HepG2 (cell line): ENCODE results near the gene UCP1. TPM values are rescaled to one million over a fixed set of nuclear protein-coding genes. Genes with fewer than 3 reads are reported as not detected.

Experiments used
- HNF4A ChIP-seq: sonication (generic); formaldehyde crosslinking; IDR thresholded peaks from 2 replicates; pipeline ENCODE4 v1.4.0; 2020; ENCODE audit warnings: missing genetic modification reagents
- SRSF1 ChIP-seq: fragments of 200-400 bp; formaldehyde crosslinking; optimal IDR thresholded peaks from 2 replicates; pipeline ENCODE3; 2017; ENCODE audit warnings: mild to moderate bottlenecking, low read depth, low read length, moderate library complexity
- polyA plus RNA-seq, 8 experiments: library from polyadenylated mRNA; depleted of rRNA in 3 of 8; stranded (reverse) in 7 of 8; unstranded in 1 of 8; fragments of >200 nt; fragmentation: Illumina TruSeq in 4 of 8; extraction: Trizol in 4 of 8; gene quantifications; 2 replicates each; pipeline versions ENCODE4 v1.2.1 to v1.2.3, GENCODE V29; 2011 to 2016; ENCODE audit warnings: low read depth in 4 of 8, missing spikeins in 1 of 8, mixed read lengths in 1 of 8; ENCODE audit not compliant: insufficient read depth in 1 of 8
- total RNA-seq, 5 experiments: library from RNA; depleted of rRNA; stranded (reverse); fragments of >200 nt; fragmentation: Illumina TruSeq; extraction: Trizol; gene quantifications; 2 replicates each; pipeline ENCODE4 v1.2.3, GENCODE V29; 2016; ENCODE audit warnings: low read depth in 1 of 5
- TF ChIP-seq, protein P1 (sequence below): sonication (generic); formaldehyde crosslinking; IDR thresholded peaks from one replicate; pipeline ENCODE4 v1.5.1; 2020; ENCODE audit warnings: mild to moderate bottlenecking, missing genetic modification reagents; ENCODE audit errors: not compliant biosample characterization
- TF ChIP-seq, protein P2 (sequence below): sonication (generic); formaldehyde crosslinking; IDR thresholded peaks from 2 replicates; pipeline ENCODE4 v1.9.0; 2021; ENCODE audit warnings: missing genetic modification reagents, borderline replicate concordance
- TF ChIP-seq, protein P3 (sequence below): sonication (generic); formaldehyde crosslinking; conservative IDR thresholded peaks from 2 replicates; pipeline ENCODE4 v1.8.0; 2022; ENCODE audit warnings: low read depth, missing genetic modification reagents
- TF ChIP-seq, protein P4 (sequence below): sonication (generic); formaldehyde crosslinking; IDR thresholded peaks from 2 replicates; pipeline ENCODE4 v1.5.0; 2020; ENCODE audit warnings: missing genetic modification reagents

The UCP1 gene
- total and polyA plus RNA-seq, 2 of the 13 experiments (the other 11 are each of a cell fraction or from before 2014, with no cell fraction given): 0.11 TPM

DNA sequence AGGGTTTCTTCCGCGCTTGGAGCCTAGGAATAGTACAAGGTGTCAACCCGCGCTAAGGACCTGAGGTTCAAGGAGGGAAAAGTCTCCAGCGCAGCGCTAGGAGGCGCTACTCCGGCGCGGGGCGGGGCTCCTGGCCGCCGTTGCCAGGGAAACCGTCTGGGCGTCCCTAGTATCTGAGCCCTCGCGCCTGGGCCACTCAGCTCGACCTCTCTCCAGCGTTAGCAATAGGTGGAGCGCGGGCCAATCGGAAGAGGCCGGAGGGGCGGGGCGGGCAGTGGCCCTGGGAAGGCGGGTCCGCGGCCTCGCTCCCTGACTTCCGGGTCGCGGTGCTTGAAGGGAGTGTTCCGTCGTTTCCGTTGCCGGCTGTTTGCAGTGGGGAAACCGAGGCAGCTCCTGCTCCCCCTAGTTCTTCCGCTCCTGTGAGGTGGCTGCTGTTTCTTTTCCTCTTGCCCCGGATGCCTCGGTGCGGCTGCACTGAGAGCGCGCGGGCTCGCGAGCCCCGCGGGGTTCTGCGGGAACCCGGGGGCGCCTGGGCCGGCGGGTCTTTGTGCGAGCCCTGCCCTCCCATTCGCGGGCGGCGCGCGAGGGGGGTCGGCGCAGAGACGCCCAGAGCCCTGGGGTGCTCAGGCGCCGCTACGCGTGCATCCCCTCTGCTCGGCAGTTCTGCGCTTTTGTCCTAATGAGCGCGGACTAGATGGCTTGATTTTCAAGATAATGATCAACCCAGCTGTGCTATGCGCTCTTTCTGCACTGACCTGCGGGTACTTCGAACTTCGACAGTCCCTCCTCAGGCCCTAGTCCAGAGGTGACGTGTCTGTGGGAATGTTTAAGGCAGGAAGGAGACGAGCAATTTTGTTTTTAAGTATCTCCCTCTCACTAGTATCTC, 44.7 kb downstream of the UCP1 start, which contains the start of gene ELMOD2 (continued):
- TF ChIP-seq, protein P1, sequence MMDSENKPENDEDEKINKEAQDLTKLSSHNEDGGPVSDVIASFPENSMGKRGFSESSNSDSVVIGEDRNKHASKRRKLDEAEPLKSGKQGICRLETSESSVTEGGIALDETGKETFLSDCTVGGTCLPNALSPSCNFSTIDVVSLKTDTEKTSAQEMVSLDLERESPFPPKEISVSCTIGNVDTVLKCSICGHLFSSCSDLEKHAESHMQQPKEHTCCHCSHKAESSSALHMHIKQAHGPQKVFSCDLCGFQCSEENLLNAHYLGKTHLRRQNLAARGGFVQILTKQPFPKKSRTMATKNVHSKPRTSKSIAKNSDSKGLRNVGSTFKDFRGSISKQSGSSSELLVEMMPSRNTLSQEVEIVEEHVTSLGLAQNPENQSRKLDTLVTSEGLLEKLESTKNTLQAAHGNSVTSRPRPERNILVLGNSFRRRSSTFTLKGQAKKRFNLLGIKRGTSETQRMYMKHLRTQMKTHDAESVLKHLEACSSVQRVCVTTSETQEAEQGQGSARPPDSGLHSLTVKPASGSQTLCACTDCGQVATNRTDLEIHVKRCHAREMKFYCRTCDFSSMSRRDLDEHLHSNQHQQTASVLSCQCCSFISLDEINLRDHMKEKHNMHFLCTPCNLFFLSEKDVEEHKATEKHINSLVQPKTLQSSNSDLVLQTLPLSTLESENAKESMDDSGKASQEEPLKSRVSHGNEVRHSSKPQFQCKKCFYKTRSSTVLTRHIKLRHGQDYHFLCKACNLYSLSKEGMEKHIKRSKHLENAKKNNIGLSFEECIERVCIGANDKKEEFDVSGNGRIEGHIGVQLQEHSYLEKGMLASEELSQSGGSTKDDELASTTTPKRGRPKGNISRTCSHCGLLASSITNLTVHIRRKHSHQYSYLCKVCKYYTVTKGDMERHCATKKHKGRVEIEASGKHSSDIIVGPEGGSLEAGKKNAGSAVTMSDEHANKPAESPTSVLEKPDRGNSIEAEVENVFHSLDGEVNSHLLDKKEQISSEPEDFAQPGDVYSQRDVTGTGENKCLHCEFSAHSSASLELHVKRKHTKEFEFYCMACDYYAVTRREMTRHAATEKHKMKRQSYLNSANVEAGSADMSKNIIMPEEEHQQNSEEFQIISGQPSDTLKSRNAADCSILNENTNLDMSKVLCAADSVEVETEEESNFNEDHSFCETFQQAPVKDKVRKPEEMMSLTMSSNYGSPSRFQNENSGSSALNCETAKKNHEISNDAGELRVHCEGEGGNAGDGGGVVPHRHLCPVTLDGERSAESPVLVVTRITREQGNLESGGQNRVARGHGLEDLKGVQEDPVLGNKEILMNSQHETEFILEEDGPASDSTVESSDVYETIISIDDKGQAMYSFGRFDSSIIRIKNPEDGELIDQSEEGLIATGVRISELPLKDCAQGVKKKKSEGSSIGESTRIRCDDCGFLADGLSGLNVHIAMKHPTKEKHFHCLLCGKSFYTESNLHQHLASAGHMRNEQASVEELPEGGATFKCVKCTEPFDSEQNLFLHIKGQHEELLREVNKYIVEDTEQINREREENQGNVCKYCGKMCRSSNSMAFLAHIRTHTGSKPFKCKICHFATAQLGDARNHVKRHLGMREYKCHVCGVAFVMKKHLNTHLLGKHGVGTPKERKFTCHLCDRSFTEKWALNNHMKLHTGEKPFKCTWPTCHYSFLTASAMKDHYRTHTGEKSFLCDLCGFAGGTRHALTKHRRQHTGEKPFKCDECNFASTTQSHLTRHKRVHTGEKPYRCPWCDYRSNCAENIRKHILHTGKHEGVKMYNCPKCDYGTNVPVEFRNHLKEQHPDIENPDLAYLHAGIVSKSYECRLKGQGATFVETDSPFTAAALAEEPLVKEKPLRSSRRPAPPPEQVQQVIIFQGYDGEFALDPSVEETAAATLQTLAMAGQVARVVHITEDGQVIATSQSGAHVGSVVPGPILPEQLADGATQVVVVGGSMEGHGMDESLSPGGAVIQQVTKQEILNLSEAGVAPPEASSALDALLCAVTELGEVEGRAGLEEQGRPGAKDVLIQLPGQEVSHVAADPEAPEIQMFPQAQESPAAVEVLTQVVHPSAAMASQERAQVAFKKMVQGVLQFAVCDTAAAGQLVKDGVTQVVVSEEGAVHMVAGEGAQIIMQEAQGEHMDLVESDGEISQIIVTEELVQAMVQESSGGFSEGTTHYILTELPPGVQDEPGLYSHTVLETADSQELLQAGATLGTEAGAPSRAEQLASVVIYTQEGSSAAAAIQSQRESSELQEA (CRISPR knock-in tag): peak; percentile 89
- TF ChIP-seq, protein P2, sequence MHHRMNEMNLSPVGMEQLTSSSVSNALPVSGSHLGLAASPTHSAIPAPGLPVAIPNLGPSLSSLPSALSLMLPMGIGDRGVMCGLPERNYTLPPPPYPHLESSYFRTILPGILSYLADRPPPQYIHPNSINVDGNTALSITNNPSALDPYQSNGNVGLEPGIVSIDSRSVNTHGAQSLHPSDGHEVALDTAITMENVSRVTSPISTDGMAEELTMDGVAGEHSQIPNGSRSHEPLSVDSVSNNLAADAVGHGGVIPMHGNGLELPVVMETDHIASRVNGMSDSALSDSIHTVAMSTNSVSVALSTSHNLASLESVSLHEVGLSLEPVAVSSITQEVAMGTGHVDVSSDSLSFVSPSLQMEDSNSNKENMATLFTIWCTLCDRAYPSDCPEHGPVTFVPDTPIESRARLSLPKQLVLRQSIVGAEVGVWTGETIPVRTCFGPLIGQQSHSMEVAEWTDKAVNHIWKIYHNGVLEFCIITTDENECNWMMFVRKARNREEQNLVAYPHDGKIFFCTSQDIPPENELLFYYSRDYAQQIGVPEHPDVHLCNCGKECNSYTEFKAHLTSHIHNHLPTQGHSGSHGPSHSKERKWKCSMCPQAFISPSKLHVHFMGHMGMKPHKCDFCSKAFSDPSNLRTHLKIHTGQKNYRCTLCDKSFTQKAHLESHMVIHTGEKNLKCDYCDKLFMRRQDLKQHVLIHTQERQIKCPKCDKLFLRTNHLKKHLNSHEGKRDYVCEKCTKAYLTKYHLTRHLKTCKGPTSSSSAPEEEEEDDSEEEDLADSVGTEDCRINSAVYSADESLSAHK (CRISPR knock-in tag): no peak
- peak; percentile 46 for TF ChIP-seq HNF4A (CRISPR knock-in tag)
- TF ChIP-seq, protein P3, sequence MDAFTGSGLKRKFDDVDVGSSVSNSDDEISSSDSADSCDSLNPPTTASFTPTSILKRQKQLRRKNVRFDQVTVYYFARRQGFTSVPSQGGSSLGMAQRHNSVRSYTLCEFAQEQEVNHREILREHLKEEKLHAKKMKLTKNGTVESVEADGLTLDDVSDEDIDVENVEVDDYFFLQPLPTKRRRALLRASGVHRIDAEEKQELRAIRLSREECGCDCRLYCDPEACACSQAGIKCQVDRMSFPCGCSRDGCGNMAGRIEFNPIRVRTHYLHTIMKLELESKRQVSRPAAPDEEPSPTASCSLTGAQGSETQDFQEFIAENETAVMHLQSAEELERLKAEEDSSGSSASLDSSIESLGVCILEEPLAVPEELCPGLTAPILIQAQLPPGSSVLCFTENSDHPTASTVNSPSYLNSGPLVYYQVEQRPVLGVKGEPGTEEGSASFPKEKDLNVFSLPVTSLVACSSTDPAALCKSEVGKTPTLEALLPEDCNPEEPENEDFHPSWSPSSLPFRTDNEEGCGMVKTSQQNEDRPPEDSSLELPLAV (CRISPR knock-in tag): no peak
- TF ChIP-seq SRSF1: no peak
- TF ChIP-seq, protein P4, sequence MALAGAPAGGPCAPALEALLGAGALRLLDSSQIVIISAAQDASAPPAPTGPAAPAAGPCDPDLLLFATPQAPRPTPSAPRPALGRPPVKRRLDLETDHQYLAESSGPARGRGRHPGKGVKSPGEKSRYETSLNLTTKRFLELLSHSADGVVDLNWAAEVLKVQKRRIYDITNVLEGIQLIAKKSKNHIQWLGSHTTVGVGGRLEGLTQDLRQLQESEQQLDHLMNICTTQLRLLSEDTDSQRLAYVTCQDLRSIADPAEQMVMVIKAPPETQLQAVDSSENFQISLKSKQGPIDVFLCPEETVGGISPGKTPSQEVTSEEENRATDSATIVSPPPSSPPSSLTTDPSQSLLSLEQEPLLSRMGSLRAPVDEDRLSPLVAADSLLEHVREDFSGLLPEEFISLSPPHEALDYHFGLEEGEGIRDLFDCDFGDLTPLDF (CRISPR knock-in tag): peak; percentile 93
